NCI-H748 treated with DMSO at 0.1 percent for 48 hours (cell line): Measurements from ENCODE around the gene BHLHA15.

Source experiments
- DNase-seq: peaks from one replicate; lab custom pipeline; 2025; lab: John Stamatoyannopoulos, UW

Gene BHLHA15

DNA sequence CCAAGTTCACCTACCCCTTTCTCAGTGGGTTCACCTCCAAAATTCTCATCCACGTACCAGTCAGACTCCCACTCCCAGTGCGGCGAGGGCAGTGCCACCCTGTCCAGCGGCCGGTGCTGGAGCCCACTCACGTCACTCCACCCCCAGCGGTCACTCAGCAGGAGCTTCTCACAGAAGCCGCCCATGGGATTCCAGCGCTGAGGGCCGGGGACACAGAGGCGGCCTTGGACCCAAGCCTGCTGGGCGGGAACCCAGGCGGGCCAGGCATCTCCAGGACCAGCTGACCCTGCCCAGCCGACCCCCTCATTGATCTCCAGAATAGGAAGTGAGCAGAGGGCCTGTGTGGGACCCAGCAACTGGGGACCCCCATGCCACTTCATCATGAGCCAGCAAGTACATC is 33.6 kb downstream of the BHLHA15 start:
- no peak for DNase-seq

- DNase-seq = no peak
Measured at GRCh38 chr7:98248156-98248555, 36.9 kb downstream of the BHLHA15 start.

DNA sequence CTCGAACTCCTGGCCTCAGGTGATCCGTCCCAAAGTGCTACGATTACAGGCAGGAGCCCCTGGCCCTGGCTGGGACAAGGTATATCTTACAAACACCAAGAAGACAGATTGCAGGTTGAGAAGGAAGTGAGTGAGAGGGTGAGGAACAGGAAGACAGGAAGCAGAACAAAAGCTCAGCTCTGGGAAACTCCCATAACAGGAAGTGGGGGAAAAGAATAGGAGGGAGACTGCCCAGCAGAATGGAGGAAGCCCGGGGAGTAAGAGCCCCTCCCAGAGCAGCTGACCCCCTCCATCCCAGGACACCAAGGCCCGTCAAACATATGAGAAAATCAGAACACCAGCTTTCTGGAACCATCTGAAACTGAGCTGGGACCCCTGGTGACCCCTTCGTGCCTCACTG is 37.9 kb downstream of the BHLHA15 start:
- DNase-seq = no peak

DNA sequence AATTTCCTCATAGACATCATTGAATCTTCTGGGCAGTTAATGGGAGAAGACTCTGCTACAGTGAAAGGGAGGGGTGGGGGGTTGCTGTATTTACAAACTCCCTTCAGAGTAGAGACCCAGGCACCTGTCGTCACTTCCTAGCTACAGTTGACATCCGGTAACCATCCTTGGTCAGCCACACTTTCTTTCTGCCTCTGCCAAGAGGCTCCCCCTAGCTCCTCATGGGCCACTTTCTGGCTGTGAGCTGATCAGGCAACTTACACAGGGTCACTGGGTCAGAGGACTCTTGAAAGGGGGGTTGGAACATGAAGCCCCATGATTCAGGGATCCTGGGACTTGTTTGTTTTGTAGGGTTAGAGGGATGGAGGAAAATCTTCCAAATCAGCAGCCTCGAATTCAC is 39.5 kb downstream of the BHLHA15 start:
- DNase-seq = no peak

GRCh38 chr7:98251231-98251600 is 40.0 kb downstream of the BHLHA15 start:
- DNase-seq = peak; percentile 25

GRCh38 chr7:98251601-98252424 is 40.6 kb downstream of the BHLHA15 start, which contains the start of gene TECPR1:
TECPR1 (minus strand) TSS chr7:98252232; CDS start chr7:98246146, 6,086 bp downstream.
- peak; percentile 81 for DNase-seq

DNA sequence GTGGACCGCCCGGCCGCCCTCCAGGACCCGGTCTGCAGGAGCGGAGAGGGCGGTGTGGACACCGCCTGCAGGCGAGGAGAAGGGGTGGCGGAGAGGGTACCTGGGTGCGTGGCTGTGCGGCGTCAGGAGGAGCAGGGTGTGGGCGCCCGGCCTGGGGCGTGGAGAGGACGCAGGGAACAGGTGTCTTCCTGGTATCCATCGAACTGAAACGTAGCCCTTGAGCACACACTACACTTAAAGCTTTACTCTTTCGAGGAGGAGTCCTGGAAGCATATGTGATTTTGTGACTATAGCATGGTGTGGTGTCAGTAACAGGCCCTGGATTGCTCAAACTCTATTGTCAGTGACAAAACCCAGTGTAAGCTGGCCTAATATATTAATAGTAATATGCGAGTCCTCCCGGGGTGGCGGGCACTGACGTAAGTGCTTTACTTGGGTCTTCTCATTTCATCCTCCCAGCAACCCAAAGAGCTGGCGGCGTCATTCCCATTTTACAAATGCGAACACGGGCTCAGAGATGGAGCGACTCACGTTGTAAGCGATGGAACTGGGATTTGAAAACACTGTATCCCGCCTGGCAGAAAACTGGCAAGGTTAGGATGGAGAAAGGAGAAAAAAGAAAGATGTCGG is 41.3 kb downstream of the BHLHA15 start:
- DNase-seq = no peak

DNA sequence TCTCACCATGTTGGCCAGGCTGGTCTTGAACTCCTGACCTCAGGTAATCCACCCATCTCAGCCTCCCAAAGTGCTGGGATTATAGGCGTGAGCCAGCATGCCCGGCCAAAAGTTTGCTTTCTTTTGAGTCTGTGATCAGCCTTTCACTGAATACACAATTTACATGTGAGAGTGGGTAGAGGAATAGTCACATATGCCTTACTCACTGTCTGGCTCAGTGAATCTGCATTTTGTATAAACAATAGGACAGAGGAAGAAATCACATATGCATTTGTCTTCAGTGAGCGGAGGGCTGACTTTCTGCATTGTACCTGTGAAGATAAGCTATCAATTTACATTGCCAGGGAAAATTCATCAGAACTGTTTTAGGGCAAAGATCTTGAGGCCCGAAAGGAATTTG is 43.3 kb downstream of the BHLHA15 start:
- DNase-seq = no peak

DNA sequence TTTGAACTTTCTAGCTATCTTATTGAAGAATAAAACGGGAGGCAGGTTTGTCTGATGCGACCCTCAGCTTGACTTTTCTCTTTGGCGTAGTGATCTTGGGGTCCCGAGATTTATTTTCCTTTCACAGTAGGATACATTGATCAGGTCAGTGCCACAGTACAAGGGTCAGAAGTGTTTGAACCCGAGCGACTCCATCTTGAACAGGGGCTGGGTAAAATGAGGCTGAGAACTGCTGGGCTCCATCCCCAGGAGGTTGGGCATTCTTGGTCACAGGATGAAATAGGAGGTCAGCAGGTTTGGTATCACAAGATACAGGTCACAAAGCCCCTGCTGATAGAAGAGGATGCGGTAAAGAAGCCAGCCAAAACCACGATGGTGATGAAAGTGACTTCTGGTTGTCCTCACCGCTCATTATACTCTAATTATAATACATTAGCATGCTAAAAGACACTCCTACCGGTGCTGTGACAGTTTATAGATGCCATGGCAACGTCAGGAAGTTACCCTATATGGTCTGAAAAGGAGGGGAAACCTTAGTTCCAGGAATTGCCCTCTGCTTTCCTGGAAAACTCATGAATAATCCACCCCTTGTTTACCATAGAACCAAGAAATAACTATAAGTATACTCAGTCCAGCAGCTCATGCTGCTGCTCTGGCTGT is 43.8 kb downstream of the BHLHA15 start:
- no peak for DNase-seq

- DNase-seq = no peak
Measured at GRCh38 chr7:98256431-98256830, 45.2 kb downstream of the BHLHA15 start.

- no peak for DNase-seq
Measured at GRCh38 chr7:98257701-98258100, 46.5 kb downstream of the BHLHA15 start.
